Pancreas (tissue), 10 donors: Measurements from ENCODE around the gene XYLT1. TPM values are rescaled to one million over a fixed set of nuclear protein-coding genes. Genes with fewer than 3 reads are reported as not detected.

Source experiments
- ATAC-seq, 4 donors: fragments of 200-7000 bp; cut with Tn5 transposase; one replicate each; pipeline versions ENCODE4 v1.8.0 to v1.9.1; 2020; ENCODE audit warnings: mild to moderate bottlenecking in 4 of 4, moderate library complexity in 4 of 4
- DNase-seq, 6 donors: peaks; one replicate each; pipeline ENCODE4 v3.0.0-alpha.2; 2020
- FAIRE-seq: peaks from 2 replicates; lab custom pipeline; 2012; peaks lifted over from hg19 to GRCh38; lab: Jason Lieb, UNC
- H3K27ac ChIP-seq, 4 donors: fragments of 200-600 bp; sonication (generic); 1 replicate in 3 of 4; 2 replicates in 1 of 4; pipeline versions ENCODE4 v1.5.0 to v1.8.0; 2020
- H3K27me3 ChIP-seq, 4 donors: fragments of 200-600 bp; one replicate each; pipeline ENCODE4 v1.8.0; 2021
- H3K36me3 ChIP-seq, 3 donors: fragments of 200-600 bp; sonication (generic) in 1 of 3; one replicate each; pipeline versions ENCODE4 v1.5.0 to v1.8.0; 2020 to 2021
- H3K4me1 ChIP-seq, 3 donors: fragments of 200-600 bp; one replicate each; pipeline ENCODE4 v1.8.0; 2021
- H3K4me3 ChIP-seq, 4 donors: fragments of 200-600 bp; sonication (generic) in 2 of 4; one replicate each; pipeline versions ENCODE4 v1.5.0 to v1.8.0; 2020 to 2021
- H3K9me3 ChIP-seq, 4 donors: fragments of 200-600 bp; one replicate each; pipeline ENCODE4 v1.8.0; 2021
- WGBS, 2 donors: extraction: QIAGEN DNeasy Blood & Tissue Kit; methylation state at CpG; one replicate each; pipeline ENCODE4 v1.1.7; 2013; 5-methylcytosine and 5-hydroxymethylcytosine counted together
- intact Hi-C, 3 donors: fragments of 100-400 bp; cut with DNase I; formaldehyde crosslinking; loops; one replicate each; pipeline versions ENCODE4 v1.11.1 to v1.14.2; 2022
- polyA plus RNA-seq, 2 donors: library from polyadenylated mRNA; stranded (reverse); fragments of 200-250 nt; gene quantifications; one replicate each; pipeline ENCODE4 v1.2.3, GENCODE V29; 2013
- total RNA-seq, 6 donors: library from RNA; stranded (reverse); fragmentation: NEBNext Ultra II Directional in 4 of 6; extraction: Animal tissue kit (Norgen Biotek cat#: 25700) in 4 of 6; gene quantifications; one replicate each; pipeline versions ENCODE4 v1.2.1 to v1.2.4, GENCODE V29; 2021 to 2023
- TF ChIP-seq, protein P1 (sequence below), 4 donors: fragments of 200-600 bp; sonication (generic) in 3 of 4; IDR thresholded peaks; one replicate each; pipeline versions ENCODE4 v1.5.0 to v1.8.0; 2021; ENCODE audit warnings: antibody characterized with exemption in 4 of 4
- donor health status: healthy with polysubstance abuse.
- donor health status: DM: no; HTN: no; CAD: no; lungs with moderate emphysema.
- donor health status: DM: no; HTN: no; CAD: no.
- donor health status: control.
- donor health status: control.
- donor health status: Bipolar disorder and iron deficiency.
- donor health status: DM: yes; HTN: yes; CAD: no.
- donor health status: DM: no; HTN: no; CAD: no.
- donor health status: DM: no; HTN: no; CAD: no.
- donor health status: DM: yes; HTN: yes; CAD: no.

Gene XYLT1
- total and polyA plus RNA-seq, 8 donors: 1.6 to 8.2 (median 4.6) TPM

DNA sequence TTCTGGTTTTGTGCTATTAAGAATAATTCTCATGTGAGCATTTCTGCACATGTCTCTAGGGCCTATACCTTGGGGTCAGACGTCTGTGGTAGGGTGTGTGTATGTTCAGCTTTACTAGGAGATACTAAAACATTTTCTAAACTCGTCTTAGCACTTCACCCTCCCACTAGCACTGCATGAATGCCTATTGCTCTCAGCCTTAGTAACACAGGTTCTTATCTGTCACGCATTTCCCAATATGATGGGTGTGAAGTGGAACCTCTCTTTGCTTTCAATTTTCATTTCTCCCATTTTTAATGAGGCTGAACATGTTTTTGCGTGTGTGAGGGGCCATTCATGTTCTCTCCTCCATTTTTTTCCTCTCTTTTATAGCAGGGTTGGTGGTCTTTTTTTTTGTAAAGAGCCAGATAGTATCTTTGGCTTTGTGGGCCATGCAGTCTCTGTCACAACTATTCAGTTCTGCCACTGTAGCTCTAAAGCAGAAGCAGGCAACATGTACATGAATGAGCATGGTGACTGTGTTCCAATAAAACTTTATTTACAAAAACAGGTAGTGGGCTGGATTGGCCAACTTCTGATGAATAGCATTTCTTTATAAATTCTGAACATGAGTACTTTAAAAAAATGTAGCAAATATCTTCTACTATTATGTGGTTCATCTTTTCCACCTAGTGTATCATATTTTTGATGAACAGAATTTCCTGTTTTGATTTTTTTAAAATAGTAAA, 354.0 kb downstream of the XYLT1 start:
- Histone ChIP-seq H3K36me3 (no peaks in the 10 kb centered on the region), H3K4me1 (no peaks in the 10 kb centered on the region), H3K27me3 (no peaks in the 10 kb centered on the region), H3K27ac (no peak overlapping the region), H3K4me3 (no peak overlapping the region), H3K9me3 (no peaks in the 10 kb centered on the region)
- FAIRE-seq (no peak), ATAC-seq (no peak), DNase-seq (no peak)
- TF ChIP-seq, protein P1, sequence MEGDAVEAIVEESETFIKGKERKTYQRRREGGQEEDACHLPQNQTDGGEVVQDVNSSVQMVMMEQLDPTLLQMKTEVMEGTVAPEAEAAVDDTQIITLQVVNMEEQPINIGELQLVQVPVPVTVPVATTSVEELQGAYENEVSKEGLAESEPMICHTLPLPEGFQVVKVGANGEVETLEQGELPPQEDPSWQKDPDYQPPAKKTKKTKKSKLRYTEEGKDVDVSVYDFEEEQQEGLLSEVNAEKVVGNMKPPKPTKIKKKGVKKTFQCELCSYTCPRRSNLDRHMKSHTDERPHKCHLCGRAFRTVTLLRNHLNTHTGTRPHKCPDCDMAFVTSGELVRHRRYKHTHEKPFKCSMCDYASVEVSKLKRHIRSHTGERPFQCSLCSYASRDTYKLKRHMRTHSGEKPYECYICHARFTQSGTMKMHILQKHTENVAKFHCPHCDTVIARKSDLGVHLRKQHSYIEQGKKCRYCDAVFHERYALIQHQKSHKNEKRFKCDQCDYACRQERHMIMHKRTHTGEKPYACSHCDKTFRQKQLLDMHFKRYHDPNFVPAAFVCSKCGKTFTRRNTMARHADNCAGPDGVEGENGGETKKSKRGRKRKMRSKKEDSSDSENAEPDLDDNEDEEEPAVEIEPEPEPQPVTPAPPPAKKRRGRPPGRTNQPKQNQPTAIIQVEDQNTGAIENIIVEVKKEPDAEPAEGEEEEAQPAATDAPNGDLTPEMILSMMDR (IDR thresholded peaks at IDR 0.05): no peak
- intact Hi-C loops: no loop called here
- WGBS, 2 donors: 88 to 95% methylated on average over 4 of the region's 4 CpGs

DNA sequence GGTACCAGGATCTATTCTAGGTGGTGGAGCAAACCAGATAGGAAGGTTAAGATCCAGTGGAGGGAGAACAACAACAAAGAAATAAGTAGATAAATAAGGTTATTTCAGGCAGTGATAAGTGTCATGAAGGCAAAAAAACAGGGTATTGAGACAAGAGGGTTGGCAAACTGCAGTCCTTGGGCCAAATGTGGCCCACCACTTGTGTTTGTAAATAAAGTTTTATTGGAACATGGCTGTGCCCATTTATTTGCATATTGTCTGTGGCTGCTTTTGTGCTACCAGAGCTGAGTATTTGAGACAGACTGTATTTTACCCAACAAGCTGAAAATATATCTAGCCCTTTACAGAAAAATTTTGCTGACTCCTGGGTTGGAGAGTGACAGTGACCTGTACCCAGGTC, 361.3 kb downstream of the XYLT1 start:
- DNase-seq (no peak), ATAC-seq (no peak), FAIRE-seq (no peak)
- TF ChIP-seq, protein P1 (IDR thresholded peaks at IDR 0.05): no peak
- Histone ChIP-seq H3K4me3 (no peak overlapping the region), H3K36me3 (no peaks in the 10 kb centered on the region), H3K27me3 (no peaks in the 10 kb centered on the region), H3K4me1 (no peaks in the 10 kb centered on the region), H3K9me3 (no peaks in the 10 kb centered on the region), H3K27ac (no peak overlapping the region)
- intact Hi-C loops: no loop called here

DNA sequence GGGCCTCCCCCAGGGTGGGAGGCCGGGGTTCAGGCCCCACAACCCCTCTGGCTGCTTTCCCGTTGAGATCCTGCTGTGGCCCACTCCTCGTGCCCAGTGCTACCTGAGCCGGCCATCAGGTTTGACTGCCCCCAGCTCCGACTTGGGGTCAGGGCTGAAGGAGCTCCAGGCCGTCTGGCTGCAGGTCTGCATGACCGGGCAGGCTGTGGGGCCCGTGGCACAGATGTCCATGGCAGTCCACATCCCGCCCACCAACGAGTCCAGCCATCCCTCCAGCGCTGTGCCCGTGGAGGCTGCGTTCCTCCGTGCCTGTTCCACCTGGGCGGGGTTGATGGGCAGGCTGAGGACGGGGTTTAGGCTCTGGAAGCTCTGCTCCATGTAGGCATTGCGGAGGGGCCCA, 362.2 kb downstream of the XYLT1 start:
- 87 to 92% methylated on average over 17 of the region's 17 CpGs for WGBS, 2 donors
- no peak for FAIRE-seq
- TF ChIP-seq, protein P1 (IDR thresholded peaks at IDR 0.05): no peak
- Histone ChIP-seq H3K9me3 (no peaks in the 10 kb centered on the region), H3K4me3 (no peak overlapping the region), H3K27me3 (no peaks in the 10 kb centered on the region), H3K4me1 (no peaks in the 10 kb centered on the region), H3K36me3 (no peaks in the 10 kb centered on the region), H3K27ac (no peak overlapping the region)
- intact Hi-C loops: no loop called here
- no peak for ATAC-seq
- DNase-seq: no peak

DNA sequence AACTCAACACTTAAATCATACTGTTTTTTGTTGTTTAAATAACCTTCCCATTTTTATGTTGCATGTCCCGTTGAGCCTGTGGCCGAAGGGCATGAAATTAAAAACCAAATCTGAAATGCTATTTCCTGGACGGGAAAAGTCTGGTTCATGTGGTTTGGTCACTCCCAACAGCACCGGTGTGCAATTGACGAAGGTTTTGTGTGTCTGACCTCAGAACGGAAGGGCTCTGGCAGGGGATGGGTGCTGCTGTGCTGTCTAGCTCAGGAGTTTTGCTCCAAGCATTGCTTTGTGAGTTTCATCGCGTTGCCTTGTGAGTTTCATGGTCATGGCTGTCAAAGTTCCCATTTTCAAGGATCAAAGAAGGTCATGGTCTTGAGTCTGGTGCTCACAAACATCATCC, 363.3 kb downstream of the XYLT1 start:
- Histone ChIP-seq H3K36me3 (no peaks in the 10 kb centered on the region), H3K27ac (no peak overlapping the region), H3K4me1 (no peaks in the 10 kb centered on the region), H3K27me3 (no peaks in the 10 kb centered on the region), H3K4me3 (no peak overlapping the region), H3K9me3 (no peaks in the 10 kb centered on the region)
- TF ChIP-seq, protein P1 (IDR thresholded peaks at IDR 0.05): no peak
- ATAC-seq (no peak), DNase-seq (no peak), FAIRE-seq (no peak)
- intact Hi-C loops: no loop called here
- WGBS, 2 donors: 81 to 90% methylated on average over 8 of the region's 8 CpGs

DNA sequence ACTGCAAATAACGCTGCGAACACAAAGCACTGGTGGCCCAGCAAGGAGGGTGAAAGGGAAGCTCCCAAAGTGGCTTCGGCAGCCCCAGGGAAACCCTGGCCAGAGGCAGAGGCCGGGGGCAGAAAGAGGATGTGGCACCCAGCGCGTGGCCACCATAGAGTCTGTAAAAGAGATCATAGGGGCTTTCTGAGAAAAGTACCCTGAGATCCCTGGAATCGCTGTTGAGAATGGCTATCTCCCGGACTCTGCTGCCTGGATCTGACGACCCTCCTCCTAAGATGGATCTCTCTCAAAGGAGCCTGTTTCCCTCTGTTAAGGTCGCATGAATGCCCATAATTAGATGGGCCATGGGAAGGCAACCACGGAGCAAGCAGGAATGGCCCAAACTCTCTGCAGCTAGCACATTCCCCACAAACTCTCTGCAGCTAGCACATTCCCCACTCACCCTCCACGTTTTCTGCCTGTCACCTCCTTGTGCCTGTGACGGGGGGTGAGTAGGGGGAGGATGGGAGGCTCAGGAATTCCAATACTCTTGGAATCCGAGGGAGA, 364.4 kb downstream of the XYLT1 start:
- no peaks in the 10 kb centered on the region for H3K9me3 ChIP-seq
- FAIRE-seq (no peak), ATAC-seq (no peak), DNase-seq (no peak)
- no peak overlapping the region for H3K4me3 ChIP-seq
- intact Hi-C loops: no loop called here
- no peaks in the 10 kb centered on the region for H3K27me3 ChIP-seq
- TF ChIP-seq, protein P1 (IDR thresholded peaks at IDR 0.05): no peak
- H3K4me1 ChIP-seq: no peaks in the 10 kb centered on the region
- H3K27ac ChIP-seq: no peak overlapping the region
- H3K36me3 ChIP-seq: no peaks in the 10 kb centered on the region
- 59 to 78% methylated on average over 14 of the region's 14 CpGs for WGBS, 2 donors
